GM19099 (cell line): ENCODE data around the gene PPP2R5C.

ENCODE experiments used
- POLR2A ChIP-seq: IDR thresholded peaks from 3 replicates; pipeline ENCODE4 v1.6.1; 2011; ENCODE audit warnings: low read depth; ENCODE audit not compliant: insufficient read length; ENCODE audit errors: extremely low read depth

PPP2R5C gene

GRCh38 chr14:101761032-101761880 is at the start of gene PPP2R5C:
PPP2R5C (plus strand) TSS chr14:101761709; CDS start chr14:101761894, 185 bp downstream.
- no peak for TF ChIP-seq POLR2A

GRCh38 chr14:101713621-101714349 is 47.7 kb upstream of the PPP2R5C start:
- no peak for TF ChIP-seq POLR2A

- no peak for TF ChIP-seq POLR2A
Measured at GRCh38 chr14:101714394-101714793, 47.1 kb upstream of the PPP2R5C start.

- TF ChIP-seq POLR2A = no peak
Measured at GRCh38 chr14:101715210-101716076, 46.1 kb upstream of the PPP2R5C start.

GRCh38 chr14:101716077-101716950 is 45.2 kb upstream of the PPP2R5C start:
- TF ChIP-seq POLR2A = no peak

GRCh38 chr14:101716956-101717662 is 44.4 kb upstream of the PPP2R5C start:
- TF ChIP-seq POLR2A = no peak

- TF ChIP-seq POLR2A = no peak
Measured at GRCh38 chr14:101717663-101718490, 43.6 kb upstream of the PPP2R5C start.

GRCh38 chr14:101719045-101719645 is 42.4 kb upstream of the PPP2R5C start:
- TF ChIP-seq POLR2A = no peak

GRCh38 chr14:101719708-101720107 is 41.8 kb upstream of the PPP2R5C start:
- TF ChIP-seq POLR2A = no peak

- no peak for TF ChIP-seq POLR2A
Measured at GRCh38 chr14:101721111-101721510, 40.4 kb upstream of the PPP2R5C start.

- no peak for TF ChIP-seq POLR2A
Measured at GRCh38 chr14:101721951-101722661, 39.4 kb upstream of the PPP2R5C start.
